MCF 10A (cell line): Measurements from ENCODE around the gene IL32. TPM values are rescaled to one million over a fixed set of nuclear protein-coding genes. Genes with fewer than 3 reads are reported as not detected.

Experiments
- BruUV-seq: library from RNA; stranded (reverse); fragments of 400-500 nt; replicated peaks from 2 replicates; lab custom pipeline; 2021; lab: Mats Ljungman, UMichigan
- CTCF ChIA-PET: fragments of 300-600 bp; sonication (Branson Sonifier 250); formaldehyde crosslinking; extraction: SDS; loops from one replicate; lab custom pipeline; 2021; ENCODE audit warnings: antibody characterized with exemption, inconsistent platforms; lab: Yijun Ruan, JAX
- POLR2A ChIA-PET: fragments of 300-600, 350-650 bp; sonication (Branson Sonifier 250); formaldehyde crosslinking; extraction: SDS; loops from one replicate; lab custom pipeline; 2020; ENCODE audit warnings: antibody characterized with exemption, inconsistent platforms; lab: Yijun Ruan, JAX
- DNase-seq: peaks from one replicate; pipeline ENCODE4 v3.0.0-alpha.2; 2018; ENCODE audit not compliant: unreplicated experiment
- H3K27ac Mint-ChIP-seq: one replicate; pipeline ENCODE4 v1.8.0; 2022; ENCODE audit warnings: mild to moderate bottlenecking, low read depth, mixed read lengths; ENCODE audit not compliant: unreplicated experiment
- H3K27me3 Mint-ChIP-seq: one replicate; pipeline ENCODE4 v1.8.0; 2022; ENCODE audit warnings: mixed read lengths; ENCODE audit not compliant: insufficient read depth, unreplicated experiment
- H3K36me3 Mint-ChIP-seq: one replicate; pipeline ENCODE4 v1.8.0; 2022; ENCODE audit warnings: mild to moderate bottlenecking, moderate library complexity, mixed read lengths; ENCODE audit not compliant: insufficient read depth, unreplicated experiment
- H3K4me1 Mint-ChIP-seq: one replicate; pipeline ENCODE4 v1.8.0; 2022; ENCODE audit warnings: mixed read lengths; ENCODE audit not compliant: insufficient read depth, unreplicated experiment
- H3K4me3 Mint-ChIP-seq: one replicate; pipeline ENCODE4 v1.8.0; 2022; ENCODE audit warnings: mild to moderate bottlenecking, moderate library complexity, mixed read lengths; ENCODE audit not compliant: unreplicated experiment
- H3K9me3 Mint-ChIP-seq: one replicate; pipeline ENCODE4 v1.8.0; 2022; ENCODE audit warnings: mixed read lengths; ENCODE audit not compliant: unreplicated experiment
- intact Hi-C: fragments of 100-400 bp; cut with micrococcal nuclease; formaldehyde crosslinking; loops from 2 replicates; pipeline ENCODE4 v1.14.1; 2022
- total RNA-seq: library from RNA; stranded (reverse); gene quantifications from 2 replicates; pipeline ENCODE4 v1.2.3, GENCODE V29; 2022
- TF ChIP-seq, protein P1 (sequence below): fragments of 200-600 bp; IDR thresholded peaks from one replicate; pipeline ENCODE4 v1.8.0; 2022; ENCODE audit warnings: antibody characterized with exemption, mild to moderate bottlenecking; ENCODE audit not compliant: unreplicated experiment

Gene IL32
- total RNA-seq, 1 experiment from 2014 or later = 29.8 TPM

- Mint-ChIP-seq H3K27me3 (no peaks in the 10 kb centered on the region), H3K36me3 (peaks cover 27% of the 10 kb centered on the region), H3K9me3 (no peaks in the 10 kb centered on the region), H3K4me3 (peak overlapping the region; percentile 85), H3K4me1 (peaks cover 10% of the 10 kb centered on the region), H3K27ac (peak overlapping the region; percentile 29)
- TF ChIP-seq, protein P1, sequence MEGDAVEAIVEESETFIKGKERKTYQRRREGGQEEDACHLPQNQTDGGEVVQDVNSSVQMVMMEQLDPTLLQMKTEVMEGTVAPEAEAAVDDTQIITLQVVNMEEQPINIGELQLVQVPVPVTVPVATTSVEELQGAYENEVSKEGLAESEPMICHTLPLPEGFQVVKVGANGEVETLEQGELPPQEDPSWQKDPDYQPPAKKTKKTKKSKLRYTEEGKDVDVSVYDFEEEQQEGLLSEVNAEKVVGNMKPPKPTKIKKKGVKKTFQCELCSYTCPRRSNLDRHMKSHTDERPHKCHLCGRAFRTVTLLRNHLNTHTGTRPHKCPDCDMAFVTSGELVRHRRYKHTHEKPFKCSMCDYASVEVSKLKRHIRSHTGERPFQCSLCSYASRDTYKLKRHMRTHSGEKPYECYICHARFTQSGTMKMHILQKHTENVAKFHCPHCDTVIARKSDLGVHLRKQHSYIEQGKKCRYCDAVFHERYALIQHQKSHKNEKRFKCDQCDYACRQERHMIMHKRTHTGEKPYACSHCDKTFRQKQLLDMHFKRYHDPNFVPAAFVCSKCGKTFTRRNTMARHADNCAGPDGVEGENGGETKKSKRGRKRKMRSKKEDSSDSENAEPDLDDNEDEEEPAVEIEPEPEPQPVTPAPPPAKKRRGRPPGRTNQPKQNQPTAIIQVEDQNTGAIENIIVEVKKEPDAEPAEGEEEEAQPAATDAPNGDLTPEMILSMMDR = no peak
- no peak for DNase-seq
- intact Hi-C loops = no loop called here
- CTCF ChIA-PET = interaction anchor here (0.5 to 4.7 kb wide), 9 partner anchors 8 to 58 kb away, joined by 3 to 34 read pairs (median 7); partner anchors contain the start of gene ZNF213
- POLR2A ChIA-PET = interaction anchor here (1.1 to 5.2 kb wide), 5 partner anchors 11 to 202 kb away, joined by 4 to 33 read pairs (median 19); partner anchors contain the start of genes FLYWCH1 and ZNF213
- no TSS peak for BruUV-seq
Measured at GRCh38 chr16:3113765-3114479, 48.5 kb downstream of the IL32 start.

GRCh38 chr16:3115003-3115402 is 49.6 kb downstream of the IL32 start:
- peaks cover 29% of the 10 kb centered on the region for H3K36me3 Mint-ChIP-seq
- DNase-seq = no peak
- POLR2A ChIA-PET = interaction anchor here (0.7 to 5.2 kb wide), 2 partner anchors 10 to 14 kb away, joined by 3 to 33 read pairs; no protein-coding TSS in a partner anchor
- peaks cover 10% of the 10 kb centered on the region for H3K4me1 Mint-ChIP-seq
- intact Hi-C loops = no loop called here
- peak overlapping the region; percentile 35 for H3K4me3 Mint-ChIP-seq
- peak overlapping the region; percentile 61 for H3K27ac Mint-ChIP-seq
- TF ChIP-seq, protein P1 = no peak
- H3K9me3 Mint-ChIP-seq = no peaks in the 10 kb centered on the region
- no TSS peak for BruUV-seq
- H3K27me3 Mint-ChIP-seq = no peaks in the 10 kb centered on the region
- CTCF ChIA-PET = interaction anchor here (0.5 to 4.7 kb wide), 8 partner anchors 14 to 398 kb away, joined by 3 to 34 read pairs (median 4); no protein-coding TSS in a partner anchor

- TF ChIP-seq, protein P1 = no peak
- no peak for DNase-seq
- H3K9me3 Mint-ChIP-seq = no peaks in the 10 kb centered on the region
- no peaks in the 10 kb centered on the region for H3K27me3 Mint-ChIP-seq
- CTCF ChIA-PET = interaction anchor here (0.5 to 4.7 kb wide), 6 partner anchors 14 to 397 kb away, joined by 3 to 34 read pairs (median 4); no protein-coding TSS in a partner anchor
- H3K27ac Mint-ChIP-seq = no peak overlapping the region
- POLR2A ChIA-PET = interaction anchor here (5.2 kb wide), 1 partner anchor 13 kb away, joined by 33 read pairs; no protein-coding TSS in a partner anchor
- peaks cover 10% of the 10 kb centered on the region for H3K4me1 Mint-ChIP-seq
- H3K4me3 Mint-ChIP-seq = no peak overlapping the region
- no TSS peak for BruUV-seq
- peaks cover 34% of the 10 kb centered on the region for H3K36me3 Mint-ChIP-seq
- intact Hi-C loops = no loop called here
Measured at GRCh38 chr16:3115561-3115960, 50.1 kb downstream of the IL32 start.

DNA sequence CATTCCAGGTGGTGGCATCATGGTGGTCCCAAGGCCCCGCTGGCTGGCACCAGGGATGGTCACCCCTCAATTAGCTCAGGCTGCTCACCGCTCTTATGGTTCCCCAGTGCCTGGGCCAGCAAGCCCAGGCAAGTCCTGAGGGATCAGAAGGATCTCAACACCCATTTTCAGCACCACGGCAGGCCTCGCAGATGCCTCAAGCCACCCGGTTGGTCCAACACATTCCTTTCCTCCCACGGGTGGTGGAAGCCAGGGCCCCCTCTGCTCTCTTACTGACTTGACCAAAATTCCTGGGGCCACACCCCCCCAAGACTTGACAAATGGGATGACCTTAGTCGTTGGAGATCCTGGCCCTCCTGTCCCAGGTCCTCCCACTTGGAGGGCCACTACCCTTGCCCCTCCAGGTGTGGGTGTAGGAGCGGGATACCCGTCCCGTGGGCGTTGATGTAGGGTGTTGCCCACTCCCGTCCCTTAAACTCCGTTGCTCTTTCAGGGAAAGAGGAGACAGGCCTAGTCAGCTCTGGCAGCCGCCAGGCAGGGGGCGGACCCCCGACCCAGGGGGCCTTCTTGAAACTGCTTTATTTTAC is 52.9 kb downstream of the IL32 start:
- intact Hi-C loops = no loop called here
- H3K4me1 Mint-ChIP-seq = peaks cover 6% of the 10 kb centered on the region
- peak overlapping the region; percentile 39 for H3K27ac Mint-ChIP-seq
- CTCF ChIA-PET = interaction anchor here (0.6 to 1.8 kb wide), 4 partner anchors 12 to 114 kb away, joined by 3 to 6 read pairs (median 4); partner anchors contain the start of gene ZNF213
- TF ChIP-seq, protein P1 = no peak
- peaks cover 37% of the 10 kb centered on the region for H3K36me3 Mint-ChIP-seq
- H3K9me3 Mint-ChIP-seq = no peaks in the 10 kb centered on the region
- no peak overlapping the region for H3K4me3 Mint-ChIP-seq
- no TSS peak for BruUV-seq
- DNase-seq = no peak
- H3K27me3 Mint-ChIP-seq = no peaks in the 10 kb centered on the region
- POLR2A ChIA-PET = interaction anchor here (1.2 kb wide), 1 partner anchor 12 kb away, joined by 3 read pairs; no protein-coding TSS in a partner anchor
